Activated T-cell treated with anti-CD3 and anti-CD28 coated beads for 1 hour (primary cell): ENCODE measurements around the gene ZNF33A.
"Not testable (repeated sequence)": the region's sequence is repeated elsewhere in the genome, so short reads cannot be mapped to it uniquely, and the experiment has no call there.

Source experiments
- DNase-seq: peaks from one replicate; pipeline ENCODE4 v3.0.0-alpha.2; 2020; ENCODE audit warnings: low read depth

ZNF33A gene

GRCh38 chr10:38045129-38045528 lies 34.7 kb downstream of the ZNF33A start:
- DNase-seq: no peak

- no peak for DNase-seq
Observed at GRCh38 chr10:38047666-38048065, 37.2 kb downstream of the ZNF33A start.

GRCh38 chr10:38050212-38050611 lies 39.7 kb downstream of the ZNF33A start:
- DNase-seq: no peak

- DNase-seq: no peak
Observed at GRCh38 chr10:38054361-38054797, 43.9 kb downstream of the ZNF33A start.

- not testable (repeated sequence) for DNase-seq
Observed at GRCh38 chr10:38055274-38055894, 44.9 kb downstream of the ZNF33A start.

- DNase-seq: not testable (repeated sequence)
Observed at GRCh38 chr10:38069663-38070062, 59.2 kb downstream of the ZNF33A start.

- no peak for DNase-seq
Observed at GRCh38 chr10:38070501-38070900, 60.0 kb downstream of the ZNF33A start.

GRCh38 chr10:38072552-38072951 lies 62.1 kb downstream of the ZNF33A start:
- DNase-seq: no peak

GRCh38 chr10:38076687-38077086 lies 66.2 kb downstream of the ZNF33A start:
- no peak for DNase-seq

GRCh38 chr10:38093318-38093717 lies 82.8 kb downstream of the ZNF33A start:
- DNase-seq: not testable (repeated sequence)

GRCh38 chr10:38093816-38094157 lies 83.3 kb downstream of the ZNF33A start:
- DNase-seq: no peak

GRCh38 chr10:38094158-38094926 lies 83.9 kb downstream of the ZNF33A start, which contains the start of gene ZNF37A:
Gene ZNF37A (plus strand): TSS chr10:38094337. CDS start chr10:38096618, 2,281 bp downstream.
- DNase-seq: peak; percentile 82

GRCh38 chr10:38094927-38095574 lies 84.6 kb downstream of the ZNF33A start:
- no peak for DNase-seq

GRCh38 chr10:38102880-38103279 lies 92.4 kb downstream of the ZNF33A start:
- no peak for DNase-seq

- DNase-seq: no peak
Observed at GRCh38 chr10:38103756-38104155, 93.3 kb downstream of the ZNF33A start.

- DNase-seq: no peak
Observed at GRCh38 chr10:38112159-38112558, 101.7 kb downstream of the ZNF33A start.
